H9 (cell line): ENCODE results near the gene TRIM34. TPM values are rescaled to one million over a fixed set of nuclear protein-coding genes. Genes with fewer than 3 reads are reported as not detected.

ENCODE experiments used
- DNase-seq: peaks from one replicate; pipeline ENCODE4 v3.0.0-alpha.2; 2017
- H2AFZ ChIP-seq: one replicate; pipeline ENCODE4 v1.6.1; 2013; ENCODE audit warnings: mild to moderate bottlenecking, low read length, control low read depth, moderate library complexity
- H2AK5ac ChIP-seq: 2 replicates; pipeline ENCODE4 v1.6.1; 2013; ENCODE audit warnings: low read length, control low read depth, mixed read lengths; ENCODE audit not compliant: insufficient read length
- H2BK120ac ChIP-seq: one replicate; pipeline ENCODE4 v1.6.1; 2013; ENCODE audit warnings: low read depth, mild to moderate bottlenecking, low read length, control low read depth, inconsistent platforms; ENCODE audit not compliant: poor library complexity, severe bottlenecking
- H2BK12ac ChIP-seq: 2 replicates; pipeline ENCODE4 v1.6.1; 2013; ENCODE audit warnings: low read length, control low read depth, mixed read lengths, low read depth; ENCODE audit not compliant: insufficient read length
- H2BK15ac ChIP-seq: 2 replicates; pipeline ENCODE4 v1.6.1; 2013; ENCODE audit warnings: low read depth, low read length, control low read depth
- H2BK20ac ChIP-seq: one replicate; pipeline ENCODE4 v1.6.1; 2013; ENCODE audit warnings: low read depth, mild to moderate bottlenecking, low read length, control low read depth, inconsistent platforms; ENCODE audit not compliant: poor library complexity, severe bottlenecking
- H2BK5ac ChIP-seq: 2 replicates; pipeline ENCODE4 v1.6.1; 2013; ENCODE audit warnings: low read length, control low read depth, mixed read lengths; ENCODE audit not compliant: insufficient read length
- H3K14ac ChIP-seq: 2 replicates; pipeline ENCODE4 v1.6.1; 2013; ENCODE audit warnings: low read length, control low read depth; ENCODE audit not compliant: insufficient read depth
- H3K18ac ChIP-seq: 2 replicates; pipeline ENCODE4 v1.6.1; 2013; ENCODE audit warnings: low read depth, mild to moderate bottlenecking, mixed read lengths, low read length, control low read depth; ENCODE audit not compliant: insufficient read length
- H3K23ac ChIP-seq: 2 replicates; pipeline ENCODE4 v1.6.1; 2013; ENCODE audit warnings: low read length, control low read depth, mixed read lengths, low read depth; ENCODE audit not compliant: insufficient read length
- H3K23me2 ChIP-seq: 2 replicates; pipeline ENCODE4 v1.6.1; 2013; ENCODE audit warnings: low read depth, mild to moderate bottlenecking, mixed read lengths, low read length, control low read depth; ENCODE audit not compliant: insufficient read length, poor library complexity, severe bottlenecking
- H3K27ac ChIP-seq: 2 replicates; pipeline ENCODE4 v1.5.1; 2013; ENCODE audit warnings: low read length, control low read depth, mixed read lengths, low read depth; ENCODE audit not compliant: insufficient read length
- H3K27me3 ChIP-seq: 2 replicates; pipeline ENCODE4 v1.6.1; 2013; ENCODE audit warnings: low read length, control low read depth, inconsistent platforms; ENCODE audit not compliant: insufficient read depth
- H3K4ac ChIP-seq: 2 replicates; pipeline ENCODE4 v1.6.1; 2013; ENCODE audit warnings: low read depth, mild to moderate bottlenecking, control low read depth, inconsistent platforms, low read length, moderate library complexity
- H3K4me1 ChIP-seq: 2 replicates; pipeline ENCODE4 v1.6.1; 2013; ENCODE audit warnings: low read length, control low read depth, inconsistent platforms; ENCODE audit not compliant: insufficient read depth
- H3K4me2 ChIP-seq: 2 replicates; pipeline ENCODE4 v1.6.1; 2013; ENCODE audit warnings: low read length, control low read depth, mixed read lengths; ENCODE audit not compliant: insufficient read length, insufficient read depth
- H3K56ac ChIP-seq: 2 replicates; pipeline ENCODE4 v1.6.1; 2013; ENCODE audit warnings: low read depth, mild to moderate bottlenecking, mixed read lengths, low read length, control low read depth; ENCODE audit not compliant: insufficient read length
- H3K79me1 ChIP-seq: 2 replicates; pipeline ENCODE4 v1.6.1; 2013; ENCODE audit warnings: low read depth, mild to moderate bottlenecking, moderate library complexity, low read length, control low read depth, inconsistent platforms; ENCODE audit not compliant: insufficient read depth, poor library complexity, severe bottlenecking
- H3K79me2 ChIP-seq: 2 replicates; pipeline ENCODE4 v1.6.1; 2013; ENCODE audit warnings: low read length, control low read depth, inconsistent platforms; ENCODE audit not compliant: insufficient read depth
- H3K9ac ChIP-seq: 2 replicates; pipeline ENCODE4 v1.6.1; 2013; ENCODE audit warnings: low read length, control low read depth, mixed read lengths; ENCODE audit not compliant: insufficient read length; ENCODE audit errors: extremely low read depth
- H3K9me3 ChIP-seq: one replicate; pipeline ENCODE4 v1.6.1; 2013; ENCODE audit warnings: low read depth, low read length, inconsistent platforms; ENCODE audit not compliant: control insufficient read depth
- H3T11ph ChIP-seq: one replicate; pipeline ENCODE4 v1.6.1; 2013; ENCODE audit warnings: mild to moderate bottlenecking, low read length, control low read depth, inconsistent platforms
- H4K20me1 ChIP-seq: one replicate; pipeline ENCODE4 v1.6.1; 2013; ENCODE audit not compliant: control insufficient read depth, insufficient read length, insufficient read depth
- H4K5ac ChIP-seq: 2 replicates; pipeline ENCODE4 v1.6.1; 2013; ENCODE audit warnings: low read depth, mild to moderate bottlenecking, mixed read lengths, low read length, control low read depth; ENCODE audit not compliant: insufficient read length
- H4K8ac ChIP-seq: replicated peaks from 2 replicates; pipeline ENCODE4 v1.6.1; 2013; ENCODE audit warnings: low read length, control low read depth, mixed read lengths, low read depth; ENCODE audit not compliant: insufficient read length
- H4K91ac ChIP-seq: 2 replicates; pipeline ENCODE4 v1.6.1; 2013; ENCODE audit warnings: low read depth, mild to moderate bottlenecking, moderate library complexity, mixed read lengths, low read length, control low read depth; ENCODE audit not compliant: insufficient read length
- H3K27ac Mint-ChIP-seq, 3 experiments: 2 replicates in 2 of 3; 3 replicates in 1 of 3; pipeline ENCODE4 v1.8.0; 2020 to 2021; ENCODE audit warnings: mixed read lengths in 3 of 3, mild to moderate bottlenecking in 1 of 3, moderate library complexity in 1 of 3
- H3K27me3 Mint-ChIP-seq: 2 replicates; pipeline ENCODE4 v1.8.0; 2021; ENCODE audit warnings: low read depth, mild to moderate bottlenecking, moderate library complexity, mixed read lengths
- H3K36me3 Mint-ChIP-seq, 3 experiments: 2 replicates in 2 of 3; 3 replicates in 1 of 3; pipeline ENCODE4 v1.8.0; 2020 to 2021; ENCODE audit warnings: low read depth in 3 of 3, mixed read lengths in 3 of 3; ENCODE audit not compliant: insufficient read depth in 1 of 3
- H3K4me1 Mint-ChIP-seq, 2 experiments: 2 replicates each; pipeline ENCODE4 v1.8.0; 2020; ENCODE audit warnings: mixed read lengths in 2 of 2
- H3K4me3 Mint-ChIP-seq, 2 experiments: 2 replicates in 1 of 2; 3 replicates in 1 of 2; pipeline ENCODE4 v1.8.0; 2020 to 2021; ENCODE audit warnings: mild to moderate bottlenecking in 2 of 2, mixed read lengths in 2 of 2, moderate library complexity in 1 of 2
- H3K9me3 Mint-ChIP-seq, 2 experiments: 2 replicates in 1 of 2; 3 replicates in 1 of 2; pipeline ENCODE4 v1.8.0; 2020; ENCODE audit warnings: mild to moderate bottlenecking in 2 of 2, mixed read lengths in 2 of 2, moderate library complexity in 1 of 2
- CTCF ChIP-seq: fragments of 200-600 bp; sonication (generic); conservative IDR thresholded peaks from 3 replicates; pipeline ENCODE4 v1.8.0; 2021; ENCODE audit warnings: antibody characterized with exemption, mild to moderate bottlenecking
- WGBS: extraction: QIAGEN DNeasy Blood & Tissue Kit; methylation state at CpG from one replicate; pipeline ENCODE4 v1.1.7; 2013; ENCODE audit warnings: missing lambda C conversion rate, low lambda C conversion rate, mixed read lengths; ENCODE audit not compliant: insufficient read length; ENCODE audit errors: extremely low coverage; 5-methylcytosine and 5-hydroxymethylcytosine counted together
- total RNA-seq: library from RNA; stranded (reverse); gene quantifications from 2 replicates; pipeline ENCODE4 v1.2.1, GENCODE V29; 2021

Gene TRIM34
- total RNA-seq, 1 experiment from 2014 or later = 0.59 TPM

DNA sequence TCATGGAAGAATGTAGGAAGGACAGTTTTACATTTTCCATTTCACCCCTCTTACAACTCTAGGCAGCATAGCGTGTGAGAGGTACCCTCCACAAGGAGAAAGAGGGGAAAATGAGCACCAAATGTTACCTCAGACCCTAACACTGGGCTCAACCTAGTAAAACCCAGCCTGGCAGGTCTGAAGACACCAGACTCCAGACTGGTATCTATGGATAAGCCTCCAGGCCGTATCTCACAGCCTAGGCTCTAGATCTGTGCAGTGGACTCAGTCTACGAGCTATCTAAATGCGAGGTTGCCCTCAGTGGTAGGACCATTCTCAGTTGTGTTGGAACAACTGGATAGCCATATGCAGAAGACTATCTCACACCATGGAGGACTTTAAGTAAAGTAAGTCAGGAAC lies 49.6 kb downstream of the TRIM34 start:
- no peak overlapping the region for H2BK5ac ChIP-seq
- no peak overlapping the region for H2AFZ ChIP-seq
- H3K4me3 Mint-ChIP-seq = no peak overlapping the region
- no peak overlapping the region for H2BK20ac ChIP-seq
- H3K79me2 ChIP-seq = no peaks in the 10 kb centered on the region
- no peaks in the 10 kb centered on the region for H3K27me3 Mint-ChIP-seq
- H3K56ac ChIP-seq = no peak overlapping the region
- no peak overlapping the region for H2AK5ac ChIP-seq
- H3K9ac ChIP-seq = no peak overlapping the region
- H3K79me1 ChIP-seq = no peaks in the 10 kb centered on the region
- TF ChIP-seq CTCF = no peak
- peaks cover 0 to 3% of the 10 kb centered on the region in 2 experiments; a peak in 2 of 5 replicates for H3K9me3 Mint-ChIP-seq
- H2BK12ac ChIP-seq = no peak overlapping the region
- no peak overlapping the region for H3K27ac ChIP-seq
- no CpG with 5 or more reads among the region's 4 CpGs for WGBS
- H3T11ph ChIP-seq = no peak overlapping the region
- no peaks in the 10 kb centered on the region for H3K9me3 ChIP-seq
- peaks cover 25 to 55% (median 31%) of the 10 kb centered on the region in 3 experiments for H3K36me3 Mint-ChIP-seq
- no peak overlapping the region for H3K4ac ChIP-seq
- H3K14ac ChIP-seq = no peak overlapping the region
- H4K91ac ChIP-seq = no peak overlapping the region
- H3K23me2 ChIP-seq = no peaks in the 10 kb centered on the region
- H2BK120ac ChIP-seq = no peak overlapping the region
- H3K27me3 ChIP-seq = no peaks in the 10 kb centered on the region
- H3K23ac ChIP-seq = no peak overlapping the region
- H3K4me2 ChIP-seq = no peak overlapping the region
- H3K4me1 ChIP-seq = no peaks in the 10 kb centered on the region
- DNase-seq = no peak
- no peak overlapping the region for H4K5ac ChIP-seq
- H2BK15ac ChIP-seq = no peak overlapping the region
- H4K20me1 ChIP-seq = no peaks in the 10 kb centered on the region
- H3K4me1 Mint-ChIP-seq = no peaks in the 10 kb centered on the region
- H3K18ac ChIP-seq = no peak overlapping the region
- no peak overlapping the region; a peak in 1 of 7 replicates for H3K27ac Mint-ChIP-seq
- no peak overlapping the region for H4K8ac ChIP-seq
